Ecto neural progenitor cell (in vitro differentiated cells): ENCODE data around the gene CCDC81.
"Not testable (repeated sequence)": the region's sequence is repeated elsewhere in the genome, so short reads cannot be mapped to it uniquely, and the experiment has no call there.

ENCODE experiments used
- DNase-seq: peaks from one replicate; pipeline ENCODE4 v3.0.0-alpha.2; 2018; ENCODE audit warnings: low spot score

CCDC81 gene

DNA sequence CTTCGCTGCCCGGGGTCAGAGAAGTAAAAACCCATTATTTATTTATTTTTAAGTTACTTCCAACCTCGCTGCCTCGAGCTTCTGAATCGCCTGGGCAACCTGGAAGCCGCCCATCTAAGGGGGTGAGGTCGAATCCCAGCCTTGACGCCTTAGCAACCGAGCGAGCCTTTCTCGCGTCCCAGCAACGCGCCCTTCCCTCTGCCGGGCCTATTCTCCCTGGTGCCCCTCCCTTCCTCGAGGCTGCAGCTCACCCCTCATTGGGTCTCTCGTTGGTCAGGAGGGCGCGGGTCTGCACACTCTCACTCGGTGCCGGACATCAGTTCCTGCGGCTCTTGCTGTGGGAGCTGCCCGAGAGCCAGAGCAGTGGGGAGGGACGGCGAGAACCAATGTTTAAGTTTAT lies at the start of gene CCDC81:
CCDC81 (plus strand) TSS at position 302 of the 400 bp plus-strand sequence. CDS start 277 bp downstream, outside the sequence.
- DNase-seq: peak; percentile 84

DNA sequence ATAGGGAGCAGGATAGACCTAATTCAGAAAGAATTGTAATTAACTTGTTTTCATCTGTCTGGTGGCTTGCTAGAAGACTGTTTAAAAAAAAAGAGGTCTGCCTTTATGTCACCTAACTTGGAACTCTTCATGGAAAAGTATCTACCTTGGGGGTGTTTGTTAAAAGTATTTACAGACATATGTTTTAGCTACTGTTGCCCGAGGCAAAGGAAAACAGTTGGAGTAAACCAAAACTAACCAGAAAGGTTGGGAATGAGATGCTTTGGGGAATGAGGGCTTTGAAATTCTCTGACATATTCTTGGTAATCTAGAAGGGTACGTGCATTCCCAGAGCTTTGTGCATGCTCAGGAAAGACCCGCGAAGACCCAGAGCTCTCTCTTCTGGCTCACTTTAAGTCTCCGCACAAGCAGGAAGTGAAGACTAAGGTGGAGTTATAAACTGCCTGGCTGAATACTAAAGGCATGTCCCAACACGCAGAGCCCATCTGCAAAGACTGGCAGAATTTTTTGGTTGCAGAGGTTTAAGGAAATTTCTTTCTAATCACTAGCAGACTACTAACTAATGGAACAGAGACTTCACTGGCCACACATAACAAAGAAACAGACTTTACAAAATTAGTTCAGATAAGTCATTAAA lies 39.4 kb upstream of the CCDC81 start:
- DNase-seq: no peak

DNA sequence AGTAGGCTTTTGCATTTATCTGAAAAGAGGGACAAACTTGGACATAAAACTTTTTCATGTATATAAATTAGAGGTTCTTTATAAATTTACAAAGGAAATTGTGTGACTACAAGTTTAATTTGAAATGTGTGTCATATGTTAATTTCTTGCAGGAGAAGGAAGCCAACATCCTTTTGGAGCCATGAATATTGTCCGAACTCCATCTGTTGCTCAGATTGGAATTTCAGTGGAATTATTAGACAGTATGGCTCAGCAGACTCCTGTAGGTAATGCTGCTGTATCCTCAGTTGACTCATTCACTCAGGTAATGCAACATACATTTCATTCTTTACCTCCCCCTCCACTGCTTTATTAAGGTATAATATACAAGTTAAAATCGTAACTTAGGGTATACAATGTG lies 37.5 kb upstream of the CCDC81 start:
- DNase-seq: no peak

DNA sequence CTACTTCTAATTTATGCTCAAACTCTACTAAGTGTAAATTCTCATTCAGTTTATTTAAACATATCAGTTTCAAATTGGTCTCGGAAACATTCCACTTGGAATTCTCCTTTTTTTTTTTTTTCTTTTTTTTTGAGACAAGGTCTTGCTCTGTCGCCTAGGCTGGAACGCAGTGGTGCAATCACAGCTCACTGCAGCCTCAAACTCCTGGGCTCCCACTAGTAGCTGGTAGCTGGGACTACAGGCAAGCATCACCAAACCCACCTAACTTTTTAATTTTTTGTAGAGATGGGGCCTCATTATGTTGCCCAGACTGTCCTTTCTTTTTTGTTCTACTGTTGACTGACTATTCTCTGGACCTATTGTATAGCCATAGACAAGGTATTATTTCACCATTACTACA lies 33.3 kb upstream of the CCDC81 start:
- DNase-seq: no peak

DNA sequence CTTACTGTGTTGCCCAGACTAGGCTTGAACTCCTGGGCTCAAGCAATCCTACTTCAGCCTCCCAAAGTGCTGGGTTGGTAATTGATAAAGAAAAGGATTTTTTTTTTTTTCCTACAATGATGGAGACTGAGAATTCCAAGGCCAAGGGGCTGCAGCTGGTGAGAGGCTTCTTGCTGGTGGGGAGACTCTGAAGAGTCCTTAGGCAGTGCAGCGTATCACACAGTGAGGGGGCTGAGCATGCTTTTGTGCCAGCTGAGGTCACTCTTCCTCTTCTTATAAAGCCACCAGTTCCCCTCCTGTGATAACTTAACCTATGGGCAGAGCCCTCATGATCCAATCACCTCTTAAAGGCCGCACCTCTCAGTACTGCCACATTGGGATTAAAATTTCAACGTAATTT lies 28.2 kb upstream of the CCDC81 start:
- DNase-seq: no peak

DNA sequence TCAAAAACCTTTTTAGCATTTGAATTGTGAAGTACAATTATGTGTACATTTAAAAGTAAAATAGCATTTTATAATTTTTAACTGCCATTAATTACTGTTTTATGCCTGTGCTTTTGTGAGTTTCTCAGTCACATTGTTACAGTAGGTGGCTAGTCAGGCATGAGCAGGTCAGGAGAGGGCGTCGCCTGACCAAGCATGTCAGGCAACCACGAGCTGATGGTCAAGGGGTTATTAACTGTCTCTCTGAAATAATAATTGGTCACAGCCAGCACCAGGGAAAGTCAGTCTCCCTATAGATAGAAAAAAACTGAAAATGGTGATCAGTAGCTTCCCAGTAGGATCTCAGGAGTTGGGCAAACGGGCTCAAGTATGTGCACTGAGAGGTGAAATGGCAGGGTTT lies 19.4 kb upstream of the CCDC81 start:
- DNase-seq: no peak

DNA sequence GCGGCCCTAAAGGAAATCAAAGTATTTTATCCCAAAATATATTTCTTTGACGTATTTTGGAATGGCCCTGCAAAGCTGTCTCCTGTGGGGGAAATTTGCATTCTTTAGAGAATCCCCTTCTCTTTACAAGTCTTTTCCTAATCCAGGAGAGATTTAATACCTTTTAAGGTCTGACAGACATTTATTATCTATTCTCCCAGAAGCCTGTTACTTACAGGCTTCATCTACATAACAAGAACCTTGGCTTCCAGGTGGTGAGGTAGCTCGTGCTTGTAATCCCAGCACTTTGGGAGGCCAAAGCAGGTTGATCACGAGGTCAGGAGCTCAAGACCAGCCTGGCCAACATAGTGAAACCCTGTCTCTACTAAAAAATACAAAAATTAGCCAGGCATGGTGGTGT lies 17.3 kb upstream of the CCDC81 start:
- not testable (repeated sequence) for DNase-seq

DNA sequence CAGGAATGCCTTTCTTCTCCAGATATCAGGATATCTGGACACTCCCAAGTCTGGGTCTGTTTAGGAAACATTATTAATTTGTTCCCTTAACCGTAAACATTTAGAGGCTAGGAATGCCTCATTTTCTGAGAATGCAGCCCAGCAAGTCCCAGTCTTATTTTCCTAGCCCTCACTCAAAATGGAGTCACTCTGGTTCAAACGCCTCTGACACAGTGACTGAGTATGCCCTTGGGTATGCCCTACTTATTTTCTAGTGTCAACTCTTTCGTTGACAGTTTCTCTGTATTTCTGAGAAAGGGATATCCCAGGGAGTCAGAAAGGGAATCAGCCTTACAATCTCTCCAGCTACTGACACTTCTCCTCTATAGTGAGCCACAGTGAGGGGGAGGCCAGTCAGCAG lies 16.0 kb upstream of the CCDC81 start:
- DNase-seq: no peak

DNA sequence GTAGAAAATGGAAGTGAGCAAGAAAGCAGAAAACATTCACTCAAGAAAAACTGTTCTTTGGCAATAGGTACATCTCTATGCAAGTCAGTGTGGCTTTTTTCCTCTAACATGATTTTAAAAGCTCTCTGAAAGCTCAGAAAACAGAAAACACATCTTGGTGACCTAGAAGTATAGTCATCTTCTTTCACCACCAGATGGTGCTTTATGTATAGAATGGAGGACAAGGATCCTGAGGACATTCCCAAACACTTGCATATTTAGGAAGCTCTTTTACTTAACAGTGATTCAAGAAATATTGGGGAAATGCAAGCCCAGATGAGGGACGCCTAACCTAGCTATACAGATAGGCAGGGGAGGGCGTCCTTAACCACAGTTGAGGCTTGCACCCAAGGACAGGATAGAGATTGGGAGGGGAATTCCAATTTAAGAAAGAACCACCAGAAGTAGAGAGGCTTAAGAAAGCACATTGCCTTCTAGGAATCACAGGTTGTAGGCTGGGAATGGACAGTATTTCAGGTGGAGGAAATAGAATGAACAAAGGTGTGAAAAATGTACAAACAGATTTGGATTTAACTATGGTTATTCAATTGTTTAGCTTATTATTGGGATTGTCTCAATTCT lies 13.8 kb upstream of the CCDC81 start:
- DNase-seq: no peak

DNA sequence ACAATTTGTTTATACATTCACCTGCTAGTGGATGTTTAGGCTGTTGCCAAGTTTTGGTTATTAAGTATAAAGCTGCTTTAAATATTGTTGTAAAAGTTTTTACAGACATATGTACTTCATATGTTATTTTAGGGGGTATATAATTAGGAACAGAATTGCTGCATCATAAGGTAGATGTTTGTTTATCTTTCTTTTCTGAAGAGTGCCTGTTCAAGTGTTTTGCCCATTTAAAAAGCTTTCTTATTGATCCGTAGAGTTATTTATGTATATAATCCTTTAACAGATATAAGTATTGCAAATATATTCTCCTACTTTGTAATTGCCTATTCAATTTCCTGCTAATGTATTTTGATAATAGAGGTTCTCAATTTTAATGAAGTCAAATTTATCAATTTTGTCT lies 11.3 kb upstream of the CCDC81 start:
- DNase-seq: no peak

DNA sequence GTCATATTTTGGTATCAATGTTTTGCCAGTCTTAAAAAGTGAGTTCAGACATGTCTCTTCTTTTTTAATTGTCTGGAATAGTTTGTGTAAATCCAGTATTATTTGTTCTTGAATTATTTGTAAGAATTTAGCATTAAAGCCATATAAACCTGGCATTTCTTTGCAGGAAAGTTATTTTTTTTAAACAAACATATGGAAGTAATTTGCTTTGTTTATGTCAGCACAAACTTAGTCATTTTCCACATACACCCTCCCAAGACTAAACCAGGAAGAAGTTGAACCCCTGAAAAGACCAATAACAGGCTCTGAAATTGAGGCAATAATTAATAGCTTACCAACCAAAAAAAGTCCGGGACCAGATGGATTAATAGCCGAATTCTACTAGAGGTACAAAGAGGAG lies 9.1 kb upstream of the CCDC81 start:
- DNase-seq: no peak

DNA sequence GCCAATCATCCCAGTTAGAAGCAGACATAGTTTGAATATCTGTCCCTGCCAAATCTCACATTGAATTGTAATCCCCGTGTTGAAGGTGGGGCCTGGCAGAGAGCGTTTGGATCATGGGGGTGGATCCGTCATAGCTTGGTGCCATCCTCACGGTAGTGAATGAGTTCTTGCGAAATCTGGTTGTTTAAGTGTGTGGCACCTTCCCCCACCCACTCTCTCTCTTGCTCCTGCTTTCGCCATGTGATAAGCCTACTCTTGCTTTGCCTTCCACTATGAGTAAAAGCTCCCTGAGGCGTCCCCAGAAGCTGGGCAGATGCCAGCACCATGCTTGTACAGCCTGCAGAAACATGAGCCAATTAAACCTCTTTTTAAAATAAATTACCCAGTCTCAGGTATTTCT lies 5.0 kb upstream of the CCDC81 start:
- DNase-seq: no peak

DNA sequence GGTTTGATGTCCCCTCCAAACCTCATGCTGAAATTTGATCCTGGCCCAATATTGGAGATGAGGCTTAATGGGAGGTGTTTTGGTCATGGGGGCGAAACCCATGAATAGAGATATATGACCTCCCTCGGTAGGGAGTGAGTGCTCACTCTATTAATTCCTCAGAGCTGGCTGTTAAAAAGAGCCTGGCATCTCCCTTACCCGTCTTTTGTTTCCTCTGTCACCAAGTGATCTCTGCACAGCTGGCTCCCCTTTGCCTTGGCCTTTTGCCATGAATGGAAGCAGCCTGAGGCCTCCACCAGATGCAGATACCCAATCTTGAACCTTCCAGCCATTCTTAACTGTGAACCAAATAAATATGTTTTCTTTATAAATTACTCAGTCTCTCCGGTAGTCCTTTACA lies 4.5 kb upstream of the CCDC81 start:
- no peak for DNase-seq

DNA sequence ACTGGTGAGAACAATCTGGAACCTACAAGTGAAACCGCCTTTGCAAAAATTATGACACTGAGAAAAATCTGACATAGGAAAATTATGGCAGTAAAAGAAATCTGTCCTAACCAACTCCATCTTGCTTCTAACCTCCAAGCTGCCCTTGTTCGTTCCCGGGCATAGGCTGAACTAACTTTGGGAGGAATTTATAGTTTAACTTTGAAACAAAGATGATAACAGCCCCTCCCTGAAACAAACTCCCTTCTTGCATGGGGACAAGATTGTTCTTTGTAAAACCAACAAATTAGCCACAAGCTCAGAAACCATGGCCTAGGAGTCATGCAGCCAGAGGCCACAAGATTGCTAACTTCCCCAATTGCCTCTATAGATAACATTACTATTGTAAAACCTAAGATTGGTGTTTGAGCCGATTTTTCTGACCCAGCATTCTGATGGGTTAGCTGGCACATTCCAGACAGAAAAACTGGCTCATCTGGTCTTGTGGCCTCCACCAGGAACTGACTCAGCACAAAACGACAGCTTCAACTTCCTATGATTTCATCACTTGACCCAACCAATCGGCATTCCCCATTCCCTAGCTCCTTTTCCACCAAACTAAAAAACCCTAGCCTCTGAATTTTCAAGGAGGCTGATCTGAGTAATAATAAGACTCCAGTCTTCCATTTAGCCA lies 3.6 kb upstream of the CCDC81 start:
- no peak for DNase-seq

DNA sequence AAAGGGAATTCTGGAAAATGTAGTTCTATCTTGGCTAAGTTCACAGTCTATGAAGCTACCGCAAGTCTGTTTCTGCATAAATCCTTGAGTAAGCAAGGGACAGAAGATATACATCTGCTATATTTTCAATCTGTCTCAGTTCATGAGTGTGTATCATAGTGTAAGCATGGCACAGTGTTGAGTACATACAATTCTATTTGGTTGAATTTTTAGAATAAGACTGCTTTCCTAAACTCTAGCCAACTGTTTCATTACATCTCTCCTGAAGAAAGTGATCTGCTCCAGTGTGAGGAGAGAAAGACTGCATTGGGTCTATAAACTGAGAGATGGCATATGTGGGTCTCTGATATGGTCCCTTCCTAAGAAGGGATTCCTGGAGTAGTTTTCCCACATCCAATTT lies 2.6 kb upstream of the CCDC81 start:
- DNase-seq: no peak

DNA sequence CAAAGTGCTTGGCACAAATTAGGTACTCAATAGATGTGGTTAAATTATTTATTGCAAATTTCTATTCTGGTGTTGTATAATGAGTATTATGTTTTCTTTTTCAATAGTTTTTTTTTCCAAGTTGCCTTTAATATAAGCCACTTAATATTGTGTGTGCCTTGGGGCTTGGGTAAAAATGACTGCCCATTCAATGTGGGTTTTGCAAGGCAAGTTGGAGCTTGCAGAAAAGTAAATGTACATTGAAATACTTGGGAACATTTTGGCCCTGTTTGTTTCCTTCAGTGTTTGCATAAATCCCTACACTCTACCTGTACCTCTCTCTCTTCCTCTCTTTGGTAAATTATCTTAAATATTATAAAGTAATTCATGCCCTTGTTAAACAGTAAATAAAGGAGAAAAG lies 2.1 kb upstream of the CCDC81 start:
- no peak for DNase-seq

DNA sequence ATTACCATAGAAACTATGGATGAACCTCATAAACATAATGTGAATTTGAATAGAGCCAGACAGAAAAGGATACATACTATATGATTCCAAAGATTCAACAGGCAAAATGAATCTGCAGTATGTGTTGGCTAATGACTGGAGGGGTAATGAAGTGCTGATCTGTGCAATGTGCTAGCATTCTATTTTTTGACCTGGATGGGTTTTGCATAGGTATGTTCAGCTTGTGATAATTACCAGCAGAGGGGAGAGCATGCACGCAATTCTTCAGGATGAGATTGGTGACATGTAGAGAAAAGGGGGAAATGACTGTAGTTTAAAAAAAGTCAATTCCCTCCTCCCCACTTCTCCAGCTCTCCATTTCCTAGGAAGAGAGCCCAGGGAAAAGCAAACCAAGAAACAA lies 618 bp upstream of the CCDC81 start:
- no peak for DNase-seq

DNA sequence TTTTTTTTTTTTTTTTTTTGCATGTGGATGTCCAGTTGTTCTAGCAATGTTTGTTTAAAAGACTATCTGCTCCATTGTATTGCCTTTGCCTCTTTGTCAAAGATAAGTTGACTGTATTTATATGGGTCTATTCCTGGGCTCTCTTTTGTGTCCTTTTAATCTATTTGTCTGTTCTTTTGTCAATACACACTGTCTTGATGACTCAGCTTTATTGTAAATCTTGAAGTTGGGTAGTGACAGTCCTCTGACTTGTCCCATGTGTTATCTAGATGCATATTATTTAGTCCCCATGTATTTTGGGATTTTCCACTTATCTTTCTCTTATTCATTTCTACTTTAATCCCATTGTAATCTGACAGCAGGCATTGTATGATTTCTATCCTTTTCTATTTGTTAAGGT lies 3.3 kb downstream of the CCDC81 start:
- DNase-seq: no peak

DNA sequence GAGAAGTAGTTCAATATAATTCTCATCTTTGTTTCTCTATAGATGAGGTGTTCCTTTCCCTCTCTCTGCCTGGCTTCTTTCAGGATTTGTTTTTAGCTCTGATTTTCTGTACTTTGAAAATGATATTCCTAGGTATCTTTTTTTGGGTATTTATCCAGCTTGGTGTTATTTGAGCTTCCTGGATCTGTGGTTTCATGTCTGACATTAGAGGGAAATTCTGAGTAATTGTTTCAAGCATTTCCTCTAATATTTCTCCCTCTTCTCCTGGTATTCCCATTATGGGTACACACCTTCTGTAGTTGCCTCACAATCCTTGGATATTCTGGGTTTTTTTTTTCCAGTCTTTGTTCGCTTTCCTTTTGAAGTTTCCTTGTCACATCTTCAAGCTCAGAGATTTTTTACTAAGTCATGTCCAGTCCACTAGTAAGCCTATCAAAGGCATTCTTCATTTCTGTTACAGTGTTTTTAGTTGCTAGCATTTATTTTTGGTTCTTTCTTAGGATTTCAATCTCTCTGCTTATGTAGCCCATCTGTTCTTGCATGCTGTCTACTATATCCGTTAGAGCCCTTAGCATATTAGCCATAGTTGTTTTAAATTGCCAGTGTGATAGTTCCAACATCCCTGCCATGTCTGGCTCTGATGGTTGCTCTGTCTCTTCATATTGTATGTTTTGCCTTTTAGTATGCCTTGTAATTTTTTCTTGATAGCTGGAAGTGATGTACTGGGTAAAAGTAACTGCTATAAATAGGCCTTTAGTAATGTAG lies 5.8 kb downstream of the CCDC81 start:
- DNase-seq: no peak

DNA sequence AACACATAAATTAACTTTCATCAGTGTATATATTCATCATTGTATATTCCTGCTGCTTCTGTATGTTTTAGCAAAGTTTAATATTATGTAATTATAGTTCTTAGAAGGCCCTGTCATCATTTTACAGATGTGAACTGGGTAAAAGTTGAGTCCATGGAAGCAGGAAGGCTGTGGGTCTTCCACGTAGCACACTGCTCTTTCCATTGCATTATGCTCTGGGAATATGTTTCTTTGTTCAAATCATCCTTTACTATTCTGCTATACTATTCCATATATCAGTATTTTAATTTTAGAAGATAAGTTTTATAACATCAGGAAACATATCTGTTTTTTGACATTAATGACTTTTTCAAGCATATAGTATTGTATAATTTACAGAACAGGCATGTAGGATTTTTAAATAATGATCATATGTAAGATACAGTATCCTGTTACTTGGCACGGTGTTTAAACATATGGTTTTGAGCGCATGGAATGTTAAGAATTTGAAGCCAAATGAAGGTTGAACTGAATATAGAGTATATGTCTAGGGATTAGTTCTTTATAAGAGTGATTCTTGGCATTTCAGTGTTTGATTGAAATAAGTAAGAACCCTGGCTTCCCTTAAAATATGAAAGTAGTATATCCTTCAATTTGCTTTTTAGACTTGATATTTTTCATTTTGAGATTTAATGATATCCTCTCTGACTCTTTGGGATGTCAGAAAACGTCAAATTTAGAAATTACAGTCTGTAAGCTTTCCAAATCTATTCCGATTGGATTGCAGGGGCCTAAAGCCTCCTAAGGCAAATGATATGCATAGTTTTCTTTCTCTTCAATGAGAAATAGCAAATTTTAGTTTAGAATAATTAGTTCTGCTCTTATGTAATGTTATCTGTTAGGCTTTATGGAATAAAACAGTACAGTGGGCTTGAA lies 8.6 kb downstream of the CCDC81 start:
- no peak for DNase-seq

DNA sequence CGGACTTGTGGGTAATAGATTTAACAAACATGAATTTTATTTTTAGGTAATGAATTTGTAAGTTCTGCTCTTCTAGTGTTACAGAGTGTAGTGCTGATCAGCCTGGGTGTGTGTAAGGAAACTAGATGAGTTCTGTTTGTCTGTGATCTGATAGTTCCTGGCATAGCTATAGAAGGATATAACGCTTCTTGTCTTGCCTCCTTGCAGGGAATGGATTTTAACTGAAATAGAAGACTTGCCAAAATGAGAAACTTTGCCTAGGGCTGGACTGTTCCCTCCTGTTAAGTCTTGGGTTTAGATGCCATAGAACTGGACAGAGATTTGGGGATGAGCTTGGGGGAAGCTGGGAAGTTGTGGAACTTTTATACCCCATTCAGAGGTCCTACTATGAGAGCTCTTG lies 11.6 kb downstream of the CCDC81 start:
- DNase-seq: no peak

DNA sequence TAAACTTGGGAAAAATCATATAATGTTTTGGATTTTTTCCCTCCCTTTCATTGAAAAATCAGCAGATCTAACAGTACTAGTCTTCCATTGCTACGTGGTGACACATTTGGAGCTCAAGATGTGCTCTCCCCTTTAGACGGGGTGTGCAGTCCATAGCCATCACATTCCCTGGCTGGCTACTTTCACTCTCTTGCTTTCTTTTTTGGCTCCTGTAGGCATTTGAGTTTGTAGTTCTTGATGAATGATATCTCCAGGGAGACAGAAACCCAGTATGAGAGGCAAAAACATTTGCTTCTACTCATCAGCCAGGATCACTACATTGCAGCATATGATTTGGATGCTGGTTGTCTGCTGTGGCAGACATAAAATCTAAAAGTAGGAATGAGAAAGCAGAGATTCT lies 12.1 kb downstream of the CCDC81 start:
- no peak for DNase-seq
